ENCODE results near the gene UBE2U. TPM values are rescaled to one million over a fixed set of nuclear protein-coding genes. Genes with fewer than 3 reads are reported as not detected.

Gene UBE2U
- total RNA-seq, 4 donors from 2014 or later = not detected

GRCh38 chr1:64309431-64309831 lies 106.0 kb downstream of the UBE2U start:
- no peak overlapping the region for H3K4me3 ChIP-seq
- H3K27me3 ChIP-seq = no peaks in the 10 kb centered on the region
- H3K4me1 ChIP-seq = no peaks in the 10 kb centered on the region
- H3K9me3 ChIP-seq = no peaks in the 10 kb centered on the region
- DNase-seq (no peak), ATAC-seq (no peak)
- in situ Hi-C loops (cut with MboI; ENCODE audit: low sequenced_read_pairs in 4 of 4) (no loop called here), intact Hi-C loops (cut with DNase I; ENCODE audit: low total_unique reads) (no loop called here)
- no peaks in the 10 kb centered on the region for H3K36me3 ChIP-seq
- TF ChIP-seq CTCF (IDR thresholded peaks at IDR 0.05 in 4 of 5, conservative IDR thresholded peaks at IDR 0.05 in 1 of 5) = no peak
- TF ChIP-seq POLR2A (IDR thresholded peaks at IDR 0.05) = no peak
- no peak overlapping the region for H3K27ac ChIP-seq

- no peak overlapping the region for H3K27ac ChIP-seq
- no peak overlapping the region for H3K4me3 ChIP-seq
- DNase-seq (no peak), ATAC-seq (no peak)
- intact Hi-C loops (cut with DNase I; ENCODE audit: low total_unique reads) (no loop called here), in situ Hi-C loops (cut with MboI; ENCODE audit: low sequenced_read_pairs in 4 of 4) (no loop called here)
- H3K27me3 ChIP-seq = no peaks in the 10 kb centered on the region
- TF ChIP-seq POLR2A (IDR thresholded peaks at IDR 0.05) (no peak), CTCF (IDR thresholded peaks at IDR 0.05 in 4 of 5, conservative IDR thresholded peaks at IDR 0.05 in 1 of 5) (no peak)
- no peaks in the 10 kb centered on the region for H3K36me3 ChIP-seq
- no peaks in the 10 kb centered on the region for H3K4me1 ChIP-seq
- H3K9me3 ChIP-seq = no peaks in the 10 kb centered on the region
Observed at GRCh38 chr1:64310760-64311159, 107.3 kb downstream of the UBE2U start.

GRCh38 chr1:64312431-64312830 lies 109.0 kb downstream of the UBE2U start:
- Histone ChIP-seq H3K27me3 (no peaks in the 10 kb centered on the region), H3K4me1 (no peaks in the 10 kb centered on the region), H3K36me3 (no peaks in the 10 kb centered on the region), H3K4me3 (no peak overlapping the region), H3K27ac (no peak overlapping the region), H3K9me3 (no peaks in the 10 kb centered on the region)
- intact Hi-C loops (cut with DNase I; ENCODE audit: low total_unique reads) = no loop called here
- in situ Hi-C loops (cut with MboI; ENCODE audit: low sequenced_read_pairs in 4 of 4) = no loop called here
- no peak for ATAC-seq
- DNase-seq = no peak
- TF ChIP-seq CTCF (IDR thresholded peaks at IDR 0.05 in 4 of 5, conservative IDR thresholded peaks at IDR 0.05 in 1 of 5) = no peak
- TF ChIP-seq POLR2A (IDR thresholded peaks at IDR 0.05) = no peak

GRCh38 chr1:64315402-64315801 lies 112.0 kb downstream of the UBE2U start:
- TF ChIP-seq CTCF (IDR thresholded peaks at IDR 0.05 in 4 of 5, conservative IDR thresholded peaks at IDR 0.05 in 1 of 5) (no peak), POLR2A (IDR thresholded peaks at IDR 0.05) (no peak)
- Histone ChIP-seq H3K4me1 (no peaks in the 10 kb centered on the region), H3K36me3 (no peaks in the 10 kb centered on the region), H3K27ac (no peak overlapping the region), H3K4me3 (no peak overlapping the region), H3K9me3 (no peaks in the 10 kb centered on the region), H3K27me3 (no peaks in the 10 kb centered on the region)
- intact Hi-C loops (cut with DNase I; ENCODE audit: low total_unique reads) (no loop called here), in situ Hi-C loops (cut with MboI; ENCODE audit: low sequenced_read_pairs in 4 of 4) (no loop called here)
- no peak for ATAC-seq
- DNase-seq = no peak
